Fibroblast of skin of abdomen (primary cell): ENCODE results near the gene KRTAP2-4.
"Not testable (repeated sequence)": the region's sequence is repeated elsewhere in the genome, so short reads cannot be mapped to it uniquely, and the experiment has no call there.

Experiments
- DNase-seq: peaks from one replicate; pipeline ENCODE4 v3.0.0-alpha.2; 2013

KRTAP2-4 gene

DNA sequence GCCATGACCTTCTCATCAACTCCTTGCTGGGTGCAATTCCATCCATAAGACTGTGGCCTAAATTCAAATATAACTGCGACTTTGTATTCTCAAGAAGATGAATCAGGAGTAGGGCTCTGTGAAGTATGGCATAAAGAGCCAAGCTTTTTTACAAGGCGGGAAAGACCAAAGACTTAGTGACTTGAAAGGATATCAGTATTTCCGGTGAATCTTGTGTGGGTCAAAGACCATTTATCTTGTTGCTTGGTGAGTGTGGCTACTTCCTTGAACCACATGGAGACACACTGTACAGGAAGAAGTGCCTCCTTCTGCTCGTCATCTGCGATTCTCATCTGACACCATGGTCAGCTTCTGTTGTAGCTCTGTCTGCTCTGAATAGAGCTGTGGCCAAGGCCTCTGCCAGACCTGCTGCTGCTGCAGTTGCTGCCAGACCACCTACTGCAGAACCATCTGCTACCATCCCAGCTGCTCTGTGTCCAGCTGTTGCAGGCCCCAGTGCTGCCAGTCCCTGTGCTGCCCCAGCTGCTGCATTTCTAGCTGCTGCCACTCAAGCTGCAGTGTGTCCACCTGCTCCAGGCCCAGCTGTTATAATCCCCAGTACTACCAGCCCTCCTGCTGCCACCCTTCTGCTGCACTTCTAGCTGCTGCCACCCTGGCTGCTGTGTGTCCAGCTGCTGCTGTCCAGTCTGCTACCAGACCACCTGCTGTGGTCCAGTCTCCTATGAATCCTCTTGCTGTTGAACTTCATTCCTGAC is 6.1 kb upstream of the KRTAP2-4 start:
- no peak for DNase-seq

DNA sequence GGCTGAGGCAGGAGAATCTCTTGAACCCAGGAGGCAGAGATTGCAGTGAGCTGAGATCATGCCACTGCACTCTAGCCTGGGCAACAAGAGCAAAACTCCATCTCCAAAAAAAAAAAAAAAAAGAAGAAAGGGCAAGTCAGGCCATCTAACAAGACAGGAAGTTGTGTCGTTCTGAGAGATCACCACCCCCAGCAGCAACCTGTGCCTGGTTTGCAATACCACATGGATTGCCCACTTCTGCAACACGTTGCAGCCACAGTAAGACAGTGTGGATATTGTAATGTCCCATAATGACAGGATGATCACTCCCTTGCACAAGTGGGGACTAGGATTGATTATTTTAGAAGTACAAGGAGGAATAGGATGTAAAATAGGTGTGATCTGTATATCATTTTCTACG is 3.4 kb upstream of the KRTAP2-4 start:
- no peak for DNase-seq

DNA sequence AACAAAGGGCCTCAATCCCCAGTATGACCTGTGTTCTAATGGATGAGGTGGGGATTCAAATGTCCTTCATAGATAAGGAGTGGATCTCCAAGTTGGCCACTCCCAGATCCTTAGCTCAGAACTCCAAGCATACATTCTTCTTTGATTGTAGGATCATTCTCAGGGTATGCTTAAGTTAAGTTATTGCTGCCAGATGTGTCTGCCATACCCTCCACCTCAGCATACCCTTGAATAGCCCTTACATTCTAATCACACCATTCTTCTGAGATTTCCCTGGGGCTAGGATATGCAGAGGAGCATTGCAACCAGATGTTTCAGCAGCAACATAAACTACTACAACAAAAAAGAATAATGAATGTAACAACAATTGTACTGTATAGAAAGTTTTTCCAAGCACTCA is 1.6 kb upstream of the KRTAP2-4 start:
- peak; percentile 82 for DNase-seq

DNA sequence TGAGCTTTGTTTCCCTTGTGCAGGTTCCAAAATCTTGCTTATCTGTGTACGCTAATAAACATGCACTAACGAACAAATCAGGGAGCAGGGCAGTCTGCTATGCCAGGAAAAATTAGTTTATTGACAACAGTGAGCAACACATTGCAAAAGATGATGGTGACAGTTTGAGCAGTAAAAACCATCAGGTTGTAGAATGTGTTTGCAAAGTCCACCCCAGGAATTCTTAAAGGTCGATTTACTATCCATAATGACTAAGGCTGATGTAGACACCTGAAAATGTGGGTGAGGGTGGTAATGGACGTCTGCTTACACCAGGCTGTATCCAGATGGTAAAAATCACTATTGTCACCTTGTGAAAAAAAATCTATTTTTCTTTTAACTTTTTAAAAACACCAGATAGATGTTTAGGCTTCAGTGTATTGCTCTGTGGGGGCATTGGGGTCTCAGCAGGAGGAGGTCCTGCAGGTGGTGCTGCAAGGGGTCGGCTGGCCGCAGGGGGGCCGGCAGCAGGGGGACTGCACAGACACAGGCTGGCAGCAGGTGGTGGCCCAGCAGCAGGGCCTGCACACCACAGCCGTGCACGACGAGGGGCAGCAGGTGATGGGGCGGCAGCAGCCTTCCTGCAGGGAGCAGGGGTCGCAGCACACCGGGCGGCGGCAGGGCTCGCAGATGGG is 526 bp downstream of the KRTAP2-4 start:
- not testable (repeated sequence) for DNase-seq

DNA sequence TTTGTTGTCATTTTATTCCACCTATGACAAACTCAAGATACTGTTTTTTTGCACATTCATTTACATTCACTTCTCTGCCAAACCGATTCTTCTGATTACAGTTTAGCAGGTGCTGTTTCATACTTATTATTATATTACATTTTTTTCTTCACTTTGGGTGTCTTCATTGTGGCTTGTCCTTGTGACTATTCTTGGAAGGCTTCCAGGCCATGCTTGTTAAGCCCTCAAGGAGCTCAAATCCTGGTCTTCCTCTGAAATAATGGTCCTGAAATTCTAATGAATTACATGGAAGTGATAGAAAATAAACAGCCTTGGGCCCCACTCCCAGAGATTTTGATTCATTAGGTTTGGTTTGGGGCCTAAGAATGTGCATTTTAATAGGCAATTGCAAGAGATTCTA is 1.4 kb downstream of the KRTAP2-4 start:
- DNase-seq = no peak

DNA sequence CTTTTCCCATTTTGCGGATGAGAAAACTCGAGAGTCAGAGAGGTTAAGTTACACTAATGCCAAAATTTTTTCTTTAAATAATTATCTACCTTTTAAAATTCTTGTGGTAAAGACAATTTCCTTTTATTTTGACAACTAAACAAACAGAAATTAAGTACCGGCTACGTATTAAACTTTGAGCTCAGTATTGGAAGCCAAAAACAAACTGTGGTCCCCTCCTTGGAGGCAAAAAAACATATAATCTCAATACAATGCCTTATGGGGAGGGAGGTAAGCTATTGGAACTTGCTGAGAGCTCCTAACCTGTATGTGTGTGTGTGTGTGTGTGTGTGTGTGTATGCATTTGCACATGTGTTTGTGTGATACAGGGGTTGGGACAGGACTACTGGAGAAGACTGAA is 2.2 kb downstream of the KRTAP2-4 start:
- DNase-seq = no peak

DNA sequence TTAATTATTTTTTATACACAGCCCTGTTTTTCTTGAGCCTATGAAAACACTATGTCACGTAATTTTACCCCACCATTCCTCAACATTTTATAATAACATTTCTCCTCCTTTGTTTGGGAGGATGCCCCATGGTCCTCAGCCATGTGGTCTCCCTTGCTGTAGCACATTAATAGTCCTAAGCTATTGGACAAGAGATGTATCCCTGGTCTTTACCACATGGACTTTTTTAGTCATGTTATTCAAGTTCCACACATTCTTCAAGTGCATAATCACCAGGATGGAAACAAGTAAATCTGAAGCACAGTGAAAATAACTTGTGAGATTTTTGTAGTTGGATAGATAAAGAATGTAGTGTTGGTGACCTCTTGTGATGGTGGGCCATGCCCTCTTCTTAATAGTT is 3.7 kb downstream of the KRTAP2-4 start:
- peak; percentile 98 for DNase-seq

DNA sequence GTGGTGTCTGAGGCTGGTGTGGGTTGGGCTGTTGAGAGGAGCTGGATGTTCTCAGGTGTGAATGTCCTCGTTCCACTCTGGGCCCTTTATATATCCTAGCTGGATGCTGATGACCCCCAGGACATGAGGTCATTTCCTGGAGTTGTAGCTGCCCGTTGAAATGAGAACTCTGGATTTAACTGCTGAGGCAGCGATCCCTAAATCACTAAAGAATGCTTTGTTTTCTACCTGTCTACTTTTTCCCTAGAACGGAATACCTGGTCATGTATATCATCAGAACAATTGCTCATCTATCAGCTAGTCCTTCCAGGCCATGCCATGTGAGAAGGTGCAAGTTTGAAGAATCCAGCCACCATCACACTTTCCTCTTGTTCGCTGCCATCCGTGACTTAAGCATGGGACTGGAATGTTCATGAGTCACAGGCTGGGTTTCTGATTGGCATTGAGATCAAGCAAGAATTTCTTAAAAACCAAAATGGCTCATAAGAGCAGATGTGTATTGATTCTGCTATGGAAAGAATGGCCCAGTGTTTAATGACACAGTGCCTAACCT is 5.6 kb downstream of the KRTAP2-4 start, which contains the start of gene KRTAP2-3:
KRTAP2-3 (minus strand) TSS at position 63 of the 553 bp plus-strand sequence. CDS start 64 bp downstream, outside the sequence.
- peak; percentile 97 for DNase-seq

DNA sequence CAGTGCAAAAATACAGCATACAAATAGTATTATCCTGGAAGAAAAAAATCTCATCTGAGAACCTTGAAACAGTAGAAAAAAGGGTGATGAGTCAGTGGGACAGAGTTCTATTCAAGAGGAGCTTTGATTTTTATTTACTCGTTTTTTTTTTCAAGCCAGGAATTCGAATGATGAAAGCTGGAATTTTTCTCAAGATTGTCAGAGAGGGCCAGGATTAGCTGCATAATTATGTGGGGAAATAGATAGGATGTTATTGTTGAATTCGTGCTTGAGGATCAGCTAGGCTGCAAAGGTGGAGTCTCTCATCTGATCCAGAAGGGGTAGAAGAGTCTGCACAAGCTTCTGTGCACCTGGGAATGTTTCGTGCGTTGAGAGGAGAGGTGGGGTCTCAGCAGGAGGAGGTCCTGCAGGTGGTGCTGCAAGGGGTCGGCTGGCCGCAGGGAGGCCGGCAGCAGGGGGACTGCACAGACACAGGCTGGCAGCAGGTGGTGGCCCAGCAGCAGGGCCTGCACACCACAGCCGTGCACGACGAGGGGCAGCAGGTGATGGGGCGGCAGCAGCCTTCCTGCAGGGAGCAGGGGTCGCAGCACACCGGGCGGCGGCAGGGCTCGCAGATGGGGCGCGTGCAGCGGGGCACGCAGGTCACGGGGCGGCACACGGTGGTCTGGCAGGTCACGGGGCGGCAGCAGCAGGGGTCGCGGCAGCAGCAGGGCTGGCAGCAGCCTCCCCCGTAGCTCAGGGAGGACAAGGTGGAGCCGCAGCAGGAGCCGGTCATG is 6.2 kb downstream of the KRTAP2-4 start:
- peak; percentile 94 for DNase-seq

DNA sequence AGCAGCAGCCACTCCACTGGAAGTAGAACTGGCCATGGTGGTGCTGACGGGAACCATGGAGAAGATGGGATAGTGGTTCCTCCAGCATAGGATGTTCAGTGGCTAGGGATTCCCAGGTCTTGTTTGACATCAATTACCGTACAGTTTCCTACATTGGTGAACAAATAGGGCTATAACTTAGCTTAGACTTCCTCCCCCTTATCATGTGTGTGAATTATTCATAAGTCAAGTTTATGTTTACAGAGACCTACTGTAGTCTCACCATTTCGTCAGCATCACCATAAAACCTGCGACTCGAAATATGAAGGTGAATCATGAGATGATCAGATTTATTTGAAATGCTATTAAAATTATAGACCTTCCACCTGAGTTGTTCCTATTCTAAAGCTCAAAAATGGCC is 6.9 kb downstream of the KRTAP2-4 start:
- no peak for DNase-seq

DNA sequence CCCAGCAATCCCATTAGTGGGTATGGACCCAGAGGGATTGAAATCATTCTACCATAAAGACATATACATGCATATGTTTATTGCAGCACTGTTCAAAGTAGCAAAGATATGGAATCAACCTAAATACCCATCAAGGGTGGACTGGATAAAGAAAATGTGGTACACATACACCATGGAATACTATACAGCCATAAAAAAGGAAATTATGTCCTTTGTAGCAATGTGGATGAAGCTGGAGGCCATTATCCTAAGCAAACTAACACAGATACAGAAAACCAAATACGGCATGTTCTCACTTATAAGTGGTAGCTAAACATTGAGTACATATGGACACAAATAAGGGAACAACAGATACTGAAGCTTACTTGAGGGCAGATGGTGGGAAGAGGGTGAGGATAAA is 8.1 kb downstream of the KRTAP2-4 start:
- DNase-seq = no peak

DNA sequence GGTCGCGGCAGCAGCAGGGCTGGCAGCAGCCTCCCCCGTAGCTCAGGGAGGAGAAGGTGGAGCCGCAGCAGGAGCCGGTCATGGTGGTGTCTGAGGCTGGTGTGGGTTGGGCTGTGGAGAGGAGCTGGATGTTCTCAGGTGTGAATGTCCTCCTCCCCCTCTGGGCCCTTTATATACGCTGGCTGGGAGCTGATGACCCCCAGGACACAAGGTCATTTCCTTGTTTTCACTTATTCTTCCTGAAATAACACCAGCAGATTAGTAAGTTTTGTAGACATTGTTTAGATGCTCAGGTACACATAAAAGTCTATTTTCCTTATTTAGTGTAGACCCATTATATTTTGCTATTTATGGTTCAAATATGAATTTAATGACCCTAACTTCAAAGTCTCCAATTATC is 10.5 kb downstream of the KRTAP2-4 start, which contains the start of gene KRTAP2-2:
KRTAP2-2 (minus strand) TSS at position 101 of the 400 bp plus-strand sequence; CDS start at position 82, 19 bp downstream.
- not testable (repeated sequence) for DNase-seq

DNA sequence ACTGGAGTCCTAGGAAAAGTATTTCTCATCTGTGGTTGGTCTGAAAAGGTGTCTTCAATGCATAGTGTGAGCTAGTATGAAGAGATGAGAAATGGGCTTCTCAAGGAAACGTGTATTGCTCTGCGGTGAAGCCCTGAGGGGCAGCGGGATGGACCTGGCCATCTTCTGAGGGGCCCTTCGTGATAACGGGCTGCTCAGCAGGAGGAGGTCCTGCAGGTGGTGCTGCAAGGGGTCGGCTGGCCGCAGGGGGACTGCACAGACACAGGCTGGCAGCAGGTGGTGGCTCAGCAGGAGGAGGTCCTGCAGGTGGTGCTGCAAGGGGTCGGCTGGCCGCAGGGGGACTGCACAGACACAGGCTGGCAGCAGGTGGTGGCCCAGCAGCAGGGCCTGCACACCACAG is 11.1 kb downstream of the KRTAP2-4 start:
- not testable (repeated sequence) for DNase-seq

DNA sequence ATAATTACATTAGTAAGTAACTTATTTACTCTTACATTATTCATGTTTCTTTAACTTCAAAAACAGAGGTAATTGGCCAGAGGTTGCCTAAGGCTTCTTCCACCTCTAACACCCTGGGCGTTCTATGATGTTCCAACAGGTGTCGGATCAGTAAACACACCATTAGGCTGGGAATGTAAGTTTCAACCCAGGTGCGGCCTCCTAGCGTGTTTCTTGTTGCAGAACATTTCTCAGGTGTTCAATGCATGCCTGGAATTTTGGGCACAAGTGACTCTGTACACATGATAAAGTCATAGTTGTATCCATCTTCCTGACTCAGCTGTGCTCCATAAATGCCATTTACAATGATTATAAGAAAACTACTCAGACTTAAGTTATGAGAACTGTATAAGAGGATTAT is 11.7 kb downstream of the KRTAP2-4 start:
- no peak for DNase-seq

DNA sequence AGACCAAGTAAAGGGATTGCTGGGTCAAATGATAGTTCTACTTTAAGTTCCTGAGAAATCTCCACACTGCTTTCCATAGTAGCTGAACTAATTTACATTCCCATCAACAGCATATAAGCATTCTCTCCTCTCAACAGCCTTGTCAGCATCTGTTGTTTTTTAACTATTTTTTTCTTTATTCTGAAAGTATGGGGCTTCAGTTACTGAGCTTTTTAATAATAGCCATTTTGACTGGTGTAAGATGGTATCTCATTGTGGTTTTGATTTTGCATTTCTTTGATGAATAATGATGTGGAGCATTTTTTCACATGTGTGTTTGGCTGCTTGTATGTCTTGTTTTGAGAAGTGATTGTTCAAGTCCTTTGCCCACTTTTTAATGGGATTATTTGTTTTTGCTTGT is 13.1 kb downstream of the KRTAP2-4 start:
- DNase-seq = peak; percentile 74

DNA sequence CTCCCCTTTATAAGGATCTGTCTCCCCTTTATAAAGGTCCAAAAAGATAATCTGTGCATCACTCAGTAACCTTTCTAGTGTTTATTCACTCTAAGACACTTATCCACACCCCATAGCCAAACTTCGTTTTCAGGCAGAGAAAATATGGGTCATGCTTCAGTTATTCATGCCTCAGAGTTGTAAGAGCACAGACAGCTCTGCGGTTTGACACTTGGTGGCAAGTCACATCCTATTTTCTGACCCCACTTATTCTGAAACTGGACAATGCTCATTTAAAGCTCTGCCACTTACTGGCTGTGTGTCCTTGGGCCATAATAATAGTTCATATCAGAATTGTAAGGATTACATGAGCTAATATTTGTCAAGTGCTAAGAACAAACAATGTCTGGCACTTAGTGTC is 16.6 kb downstream of the KRTAP2-4 start:
- DNase-seq = peak; percentile 54

DNA sequence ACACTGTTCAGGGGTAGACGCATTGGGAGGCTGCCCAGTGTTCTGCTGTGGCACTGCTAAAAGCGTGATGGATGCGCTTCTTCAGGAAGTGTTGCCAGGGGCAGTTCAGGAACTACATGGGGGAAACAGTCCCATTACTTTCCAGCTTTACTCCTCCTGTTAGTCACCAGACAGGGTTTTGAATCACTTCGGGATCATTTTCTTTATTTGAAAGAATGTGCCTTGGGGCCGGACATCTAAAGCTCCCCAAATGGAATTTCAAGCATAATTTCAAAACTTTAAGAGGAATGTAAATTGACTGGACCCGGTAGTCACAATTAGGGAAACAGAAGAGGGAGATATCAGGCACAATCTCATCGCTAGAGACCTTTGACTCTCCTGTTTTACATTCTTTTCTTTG is 17.2 kb downstream of the KRTAP2-4 start:
- peak; percentile 69 for DNase-seq

DNA sequence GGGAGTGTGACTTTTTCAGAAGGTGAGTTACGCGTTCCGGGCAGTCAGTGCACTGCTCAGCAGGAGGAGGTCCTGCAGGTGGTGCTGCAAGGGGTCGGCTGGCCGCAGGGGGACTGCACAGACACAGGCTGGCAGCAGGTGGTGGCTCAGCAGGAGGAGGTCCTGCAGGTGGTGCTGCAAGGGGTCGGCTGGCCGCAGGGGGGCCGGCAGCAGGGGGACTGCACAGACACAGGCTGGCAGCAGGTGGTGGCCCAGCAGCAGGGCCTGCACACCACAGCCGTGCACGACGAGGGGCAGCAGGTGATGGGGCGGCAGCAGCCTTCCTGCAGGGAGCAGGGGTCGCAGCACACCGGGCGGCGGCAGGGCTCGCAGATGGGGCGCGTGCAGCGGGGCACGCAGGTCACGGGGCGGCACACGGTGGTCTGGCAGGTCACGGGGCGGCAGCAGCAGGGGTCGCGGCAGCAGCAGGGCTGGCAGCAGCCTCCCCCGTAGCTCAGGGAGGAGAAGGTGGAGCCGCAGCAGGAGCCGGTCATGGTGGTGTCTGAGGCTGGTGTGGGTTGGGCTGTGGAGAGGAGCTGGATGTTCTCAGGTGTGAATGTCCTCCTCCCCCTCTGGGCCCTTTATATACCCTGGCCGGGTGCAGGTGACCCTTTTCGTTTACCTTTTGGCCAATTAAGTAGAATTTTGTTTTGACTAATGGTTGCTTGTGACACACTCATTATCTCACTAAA is 18.8 kb downstream of the KRTAP2-4 start, which contains the start of gene KRTAP2-1:
KRTAP2-1 (minus strand) TSS at position 582 of the 731 bp plus-strand sequence; CDS start at position 533, 49 bp downstream.
- DNase-seq = not testable (repeated sequence)

DNA sequence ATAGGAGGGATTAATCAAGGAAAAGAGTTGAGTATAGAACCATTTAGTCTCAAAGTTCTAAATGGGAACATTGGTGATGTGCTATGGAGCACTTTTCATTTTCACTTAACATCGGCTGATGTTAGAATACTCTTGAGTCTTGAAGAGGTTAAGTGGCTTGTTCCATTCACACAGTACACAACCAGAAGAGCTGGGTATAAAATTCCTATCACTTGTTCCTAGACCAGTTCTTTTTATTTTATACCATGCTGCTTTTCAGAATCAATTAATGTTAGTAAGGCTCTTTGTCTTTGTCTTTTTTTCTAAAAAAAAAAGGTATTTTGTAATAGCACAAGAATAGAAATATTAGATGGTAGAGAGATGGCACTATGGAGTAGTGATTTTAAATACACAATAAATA is 22.7 kb downstream of the KRTAP2-4 start:
- DNase-seq = no peak

DNA sequence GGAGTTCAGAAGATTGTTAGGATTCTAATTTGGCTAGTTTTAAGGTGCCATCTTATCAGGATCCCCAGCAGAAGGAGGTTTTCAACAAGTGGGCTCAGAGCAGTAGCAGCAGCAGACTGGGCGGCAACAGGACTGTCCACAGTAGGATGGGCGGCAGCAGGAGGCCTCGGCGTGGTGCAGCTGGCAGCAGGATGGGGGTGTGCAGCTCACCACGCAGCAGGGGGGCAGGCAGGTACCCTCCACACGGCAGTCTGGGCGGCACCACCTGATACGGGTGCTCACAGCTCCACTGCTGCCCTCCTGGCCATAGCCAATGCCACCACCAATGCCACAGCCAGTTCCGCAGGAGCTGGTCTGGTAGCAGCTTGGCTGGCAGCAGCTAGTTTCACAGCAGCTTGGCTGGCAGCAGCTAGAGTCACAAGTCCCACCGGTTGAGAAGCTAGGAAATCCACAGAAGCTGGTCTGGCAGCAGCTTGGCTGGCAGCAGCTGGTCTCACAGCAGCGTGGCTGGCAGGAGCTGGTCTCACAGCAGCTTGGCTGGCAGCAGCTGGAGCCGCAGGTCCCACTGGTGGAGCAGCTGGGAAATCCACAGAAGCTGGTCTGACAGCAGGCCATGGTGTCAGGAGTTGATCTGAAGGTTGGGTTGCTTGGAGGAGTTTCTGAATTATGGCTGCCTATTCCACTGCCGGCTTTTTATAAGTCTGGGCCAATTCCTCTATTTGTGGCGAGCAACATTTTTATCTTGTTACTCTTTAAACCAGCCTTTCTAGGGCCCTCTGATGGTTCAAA is 24.7 kb downstream of the KRTAP2-4 start, which contains the start of gene KRTAP1-1:
KRTAP1-1 (minus strand) TSS at position 668 of the 789 bp plus-strand sequence; CDS start at position 615, 53 bp downstream.
- not testable (repeated sequence) for DNase-seq

DNA sequence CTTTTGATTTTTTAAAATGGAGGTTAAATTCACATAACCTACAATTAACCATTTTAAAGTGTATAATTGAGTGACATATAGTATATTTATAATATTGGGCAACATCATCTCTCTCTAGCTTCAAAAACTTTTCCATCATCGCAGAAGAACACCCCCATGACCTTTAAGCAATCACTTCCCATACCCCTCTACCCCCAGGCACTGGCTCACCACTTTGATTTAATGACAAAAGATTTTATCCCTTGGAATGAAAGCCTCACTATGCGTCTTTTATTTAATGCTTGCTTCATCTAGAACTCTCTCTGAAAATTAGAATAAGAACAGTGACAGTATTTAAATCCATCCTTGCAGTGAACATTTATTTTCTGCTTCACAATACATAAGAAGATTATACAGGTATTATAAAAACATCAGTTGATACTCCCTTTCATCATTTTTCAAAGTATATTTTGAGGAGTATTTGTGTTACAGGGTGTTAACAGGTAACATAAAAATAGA is 27.8 kb downstream of the KRTAP2-4 start:
- DNase-seq = no peak
